Kidney (tissue), 14 donors: ENCODE results near the gene GCAT. TPM values are rescaled to one million over a fixed set of nuclear protein-coding genes. Genes with fewer than 3 reads are reported as not detected.

Experiments used
- DNase-seq, 5 donors: peaks; one replicate each; pipeline ENCODE4 v3.0.0-alpha.2; 2013 to 2020
- FAIRE-seq: peaks from 2 replicates; lab custom pipeline; 2012; peaks lifted over from hg19 to GRCh38; lab: Jason Lieb, UNC
- H3K27ac ChIP-seq, 2 donors: one replicate each; pipeline ENCODE4 v1.7.0; 2013; ENCODE audit warnings: low read depth in 2 of 2, low read length in 2 of 2, inconsistent platforms in 1 of 2
- H3K27me3 ChIP-seq: one replicate; pipeline ENCODE4 v1.7.1; 2013; ENCODE audit warnings: low read length, inconsistent platforms; ENCODE audit not compliant: control insufficient read depth, insufficient read depth
- H3K36me3 ChIP-seq, 3 donors: one replicate each; pipeline versions ENCODE4 v1.7.0 to v1.7.1; 2013; ENCODE audit warnings: low read length in 3 of 3, control low read depth in 1 of 3, inconsistent platforms in 1 of 3; ENCODE audit not compliant: insufficient read depth in 3 of 3, control insufficient read depth in 2 of 3
- H3K4me1 ChIP-seq, 3 donors: one replicate each; pipeline versions ENCODE4 v1.7.0 to v1.7.1; 2013; ENCODE audit warnings: low read length in 3 of 3, inconsistent platforms in 1 of 3, low read depth in 1 of 3; ENCODE audit not compliant: control insufficient read depth in 2 of 3, insufficient read depth in 2 of 3
- H3K4me3 ChIP-seq, 3 donors: one replicate each; pipeline versions ENCODE4 v1.7.0 to v1.8.1; 2013; ENCODE audit warnings: low read length in 3 of 3, control low read depth in 1 of 3, inconsistent platforms in 1 of 3
- H3K9ac ChIP-seq, 3 donors: one replicate each; pipeline versions ENCODE4 v1.7.0 to v1.7.1; 2013; ENCODE audit warnings: low read length in 3 of 3, control low read depth in 1 of 3, inconsistent platforms in 1 of 3
- H3K9me3 ChIP-seq, 3 donors: one replicate each; pipeline versions ENCODE4 v1.7.0 to v1.7.1; 2013; ENCODE audit warnings: low read length in 3 of 3, control low read depth in 1 of 3, inconsistent platforms in 1 of 3; ENCODE audit not compliant: control insufficient read depth in 2 of 3, insufficient read depth in 1 of 3
- intact Hi-C: fragments of 100-400 bp; cut with DNase I; formaldehyde crosslinking; loops from one replicate; pipeline ENCODE4 v1.11.1; 2022
- polyA plus RNA-seq: library from polyadenylated mRNA; stranded (reverse); fragments of 350-450 nt; fragmentation: Illumina TruSeq; extraction: RNeasy Lipid Tissue Mini Kit (QIAGEN cat#74804); gene quantifications from one replicate; pipeline ENCODE4 v1.2.3, GENCODE V29; 2014; ENCODE audit warnings: low read depth, low replicate concordance; ENCODE audit not compliant: insufficient read depth
- total RNA-seq: library from RNA; stranded (reverse); fragmentation: NEBNext Ultra II Directional; extraction: Animal tissue kit (Norgen Biotek cat#: 25700); gene quantifications from one replicate; pipeline ENCODE4 v1.2.1, GENCODE V29; 2021
- TF ChIP-seq, protein P1 (sequence below): IDR thresholded peaks from 3 replicates; pipeline ENCODE4 v1.5.1; 2012; ENCODE audit warnings: mild to moderate bottlenecking, moderate library complexity, borderline replicate concordance; ENCODE audit not compliant: insufficient read depth; ENCODE audit errors: extremely low read depth
- donor health status: control.
- donor health status: control.
- donor health status: control.
- donor health status: control.
- donor health status: control.
- donor health status: DM: yes; HTN: yes; CAD: no.
- donor health status: Normal renal cell carcinoma (clear cell type).

The GCAT gene
- total and polyA plus RNA-seq, 2 donors from 2014 or later: 8.9 to 35.9 TPM

DNA sequence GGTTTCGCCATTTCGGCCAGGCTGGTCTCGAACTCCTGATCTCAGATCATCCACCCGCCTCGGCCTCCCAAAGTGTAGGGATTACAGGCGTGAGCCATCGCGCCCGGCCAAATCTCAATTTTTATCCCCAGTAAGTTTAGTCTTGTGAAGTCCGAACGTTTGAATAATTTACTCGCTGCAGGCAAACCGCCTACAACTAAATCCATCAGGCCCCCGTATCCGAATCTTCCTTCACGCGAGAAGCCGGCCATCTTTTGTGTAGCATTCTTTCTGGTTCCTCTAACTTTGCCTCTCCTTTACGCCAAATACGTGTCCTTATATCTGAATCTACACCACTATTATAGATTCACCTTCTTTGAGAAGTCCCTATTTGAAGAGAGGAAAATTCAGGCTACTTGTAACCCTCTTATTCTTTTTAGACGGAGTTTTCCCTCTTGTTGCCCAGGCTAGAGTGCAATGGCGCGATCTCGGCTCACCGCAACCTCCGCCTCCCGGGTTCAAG is 40.9 kb downstream of the GCAT start:
- H3K27ac ChIP-seq: peak overlapping the region; percentile 69 to 78
- H3K9me3 ChIP-seq: no peaks in the 10 kb centered on the region
- peaks cover 7 to 11% (median 9%) of the 10 kb centered on the region in 3 donors for H3K36me3 ChIP-seq
- intact Hi-C loops: no loop called here
- DNase-seq: peak in 4 of 5 donors; percentile 29 to 66 (median 55)
- H3K9ac ChIP-seq: peak overlapping the region; percentile 1 to 92 (median 84)
- H3K27me3 ChIP-seq: no peaks in the 10 kb centered on the region
- no peak for FAIRE-seq
- H3K4me3 ChIP-seq: peak overlapping the region; percentile 95 to 100 (median 99)
- TF ChIP-seq, protein P1, sequence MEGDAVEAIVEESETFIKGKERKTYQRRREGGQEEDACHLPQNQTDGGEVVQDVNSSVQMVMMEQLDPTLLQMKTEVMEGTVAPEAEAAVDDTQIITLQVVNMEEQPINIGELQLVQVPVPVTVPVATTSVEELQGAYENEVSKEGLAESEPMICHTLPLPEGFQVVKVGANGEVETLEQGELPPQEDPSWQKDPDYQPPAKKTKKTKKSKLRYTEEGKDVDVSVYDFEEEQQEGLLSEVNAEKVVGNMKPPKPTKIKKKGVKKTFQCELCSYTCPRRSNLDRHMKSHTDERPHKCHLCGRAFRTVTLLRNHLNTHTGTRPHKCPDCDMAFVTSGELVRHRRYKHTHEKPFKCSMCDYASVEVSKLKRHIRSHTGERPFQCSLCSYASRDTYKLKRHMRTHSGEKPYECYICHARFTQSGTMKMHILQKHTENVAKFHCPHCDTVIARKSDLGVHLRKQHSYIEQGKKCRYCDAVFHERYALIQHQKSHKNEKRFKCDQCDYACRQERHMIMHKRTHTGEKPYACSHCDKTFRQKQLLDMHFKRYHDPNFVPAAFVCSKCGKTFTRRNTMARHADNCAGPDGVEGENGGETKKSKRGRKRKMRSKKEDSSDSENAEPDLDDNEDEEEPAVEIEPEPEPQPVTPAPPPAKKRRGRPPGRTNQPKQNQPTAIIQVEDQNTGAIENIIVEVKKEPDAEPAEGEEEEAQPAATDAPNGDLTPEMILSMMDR: no peak
- H3K4me1 ChIP-seq: peaks cover 0 to 7% (median 0%) of the 10 kb centered on the region in 3 donors

DNA sequence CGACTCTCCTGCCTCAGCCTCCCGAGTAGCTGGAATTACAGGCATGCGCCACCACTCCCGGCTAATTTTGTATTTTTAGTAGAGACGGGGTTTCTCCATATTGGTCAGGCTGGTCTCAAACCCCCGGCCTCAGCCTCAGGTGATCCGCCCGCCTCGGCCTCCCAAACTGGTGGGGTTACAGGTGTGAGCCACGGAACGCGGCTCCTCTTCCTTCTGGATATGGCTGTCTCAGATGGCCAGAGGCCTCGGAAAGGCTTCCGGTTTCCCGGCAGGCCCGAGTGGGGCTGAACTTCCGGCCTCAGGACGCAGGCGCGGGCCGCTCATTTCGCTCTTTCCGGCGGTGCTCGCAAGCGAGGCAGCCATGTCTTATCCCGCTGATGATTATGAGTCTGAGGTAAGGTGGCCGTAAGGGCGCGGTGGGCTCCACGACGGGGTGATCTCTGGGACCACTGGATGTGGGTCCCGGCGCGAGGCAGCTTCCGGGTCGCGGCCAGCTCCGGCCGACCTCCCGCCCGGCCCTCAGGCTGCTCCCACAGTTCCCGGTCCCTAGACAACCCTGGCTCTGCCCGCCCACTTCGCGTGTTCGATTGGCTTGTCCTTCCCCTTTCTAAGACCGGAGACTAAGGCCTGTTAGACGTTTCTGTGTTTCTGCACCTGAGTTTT is 41.5 kb downstream of the GCAT start, which contains the start of gene EIF3L:
EIF3L (plus strand) TSS at position 331 of the 663 bp plus-strand sequence; CDS start at position 362, 31 bp downstream.
- no peak for FAIRE-seq
- Histone ChIP-seq H3K36me3 (peaks cover 8 to 15% (median 11%) of the 10 kb centered on the region in 3 donors), H3K27me3 (no peaks in the 10 kb centered on the region), H3K27ac (peak within 1 kb of the TSS; percentile 69 to 84), H3K9me3 (no peaks in the 10 kb centered on the region), H3K9ac (peak within 1 kb of the TSS; percentile 92 to 99 (median 93)), H3K4me3 (peak within 1 kb of the TSS; percentile 95 to 100 (median 99)), H3K4me1 (peaks cover 0 to 7% (median 0%) of the 10 kb centered on the region in 3 donors)
- peak; percentile 93 to 96 (median 95) for DNase-seq
- intact Hi-C loops: no loop called here
- TF ChIP-seq, protein P1: no peak

DNA sequence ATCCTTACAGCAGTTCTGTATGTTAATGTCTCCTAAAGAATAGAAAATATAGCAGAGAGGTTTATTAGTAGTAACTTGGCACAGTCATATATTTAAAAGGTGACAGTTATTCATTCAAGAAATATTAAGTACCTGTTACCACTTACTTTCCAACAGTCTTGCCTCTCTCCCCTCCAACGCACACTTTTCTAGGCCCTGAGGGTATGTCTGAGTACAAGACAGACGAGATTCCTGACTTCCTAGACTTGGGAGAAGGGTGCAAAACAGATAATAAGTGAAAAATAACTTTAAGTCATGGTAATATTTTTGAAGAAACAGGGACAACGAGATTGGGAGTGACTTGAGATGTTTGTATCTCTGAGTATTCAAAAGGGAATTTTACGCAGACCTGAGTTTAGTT is 43.1 kb downstream of the GCAT start:
- Histone ChIP-seq H3K4me1 (peaks cover 0 to 7% (median 0%) of the 10 kb centered on the region in 3 donors), H3K27me3 (no peaks in the 10 kb centered on the region), H3K9me3 (no peaks in the 10 kb centered on the region), H3K4me3 (no peak overlapping the region), H3K27ac (no peak overlapping the region), H3K9ac (no peak overlapping the region), H3K36me3 (peaks cover 12 to 24% (median 20%) of the 10 kb centered on the region in 3 donors)
- DNase-seq: no peak
- TF ChIP-seq, protein P1: no peak
- intact Hi-C loops: no loop called here
- no peak for FAIRE-seq
